ENCODE data around the gene PPP1CA. TPM values are rescaled to one million over a fixed set of nuclear protein-coding genes. Genes with fewer than 3 reads are reported as not detected.

Gene PPP1CA
- total and polyA plus RNA-seq, 11 donors: 90.3 to 207 (median 105) TPM

DNA sequence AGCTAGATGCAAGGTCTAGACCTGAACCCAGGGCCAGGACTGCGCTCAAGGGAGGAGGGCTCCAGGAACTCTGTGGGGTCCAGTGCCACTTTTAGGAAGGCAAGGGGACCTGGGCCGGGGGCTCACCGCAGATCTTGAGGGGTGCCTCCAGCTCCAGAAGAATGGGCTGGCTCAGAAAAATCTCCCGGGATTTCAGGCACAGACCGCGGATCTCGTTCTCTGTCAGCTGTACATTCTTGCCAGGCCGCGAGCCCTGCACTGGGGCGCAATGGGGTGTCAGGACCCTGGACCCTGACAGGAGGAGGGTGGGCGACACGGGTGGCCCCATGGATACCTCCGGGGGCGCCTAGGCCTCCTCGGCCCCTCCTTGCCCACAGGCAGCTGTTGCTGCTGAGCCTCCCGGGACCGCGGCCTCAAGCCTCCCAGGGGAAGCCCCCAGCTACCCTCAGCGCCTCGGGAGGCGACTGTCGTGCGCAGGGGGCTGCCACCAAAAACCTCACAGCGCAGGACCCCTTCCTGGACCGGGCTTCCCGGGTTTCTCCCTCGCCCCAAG lies 640 bp downstream of the PPP1CA start:
- ATAC-seq: no peak
- TF ChIP-seq, protein P1, sequence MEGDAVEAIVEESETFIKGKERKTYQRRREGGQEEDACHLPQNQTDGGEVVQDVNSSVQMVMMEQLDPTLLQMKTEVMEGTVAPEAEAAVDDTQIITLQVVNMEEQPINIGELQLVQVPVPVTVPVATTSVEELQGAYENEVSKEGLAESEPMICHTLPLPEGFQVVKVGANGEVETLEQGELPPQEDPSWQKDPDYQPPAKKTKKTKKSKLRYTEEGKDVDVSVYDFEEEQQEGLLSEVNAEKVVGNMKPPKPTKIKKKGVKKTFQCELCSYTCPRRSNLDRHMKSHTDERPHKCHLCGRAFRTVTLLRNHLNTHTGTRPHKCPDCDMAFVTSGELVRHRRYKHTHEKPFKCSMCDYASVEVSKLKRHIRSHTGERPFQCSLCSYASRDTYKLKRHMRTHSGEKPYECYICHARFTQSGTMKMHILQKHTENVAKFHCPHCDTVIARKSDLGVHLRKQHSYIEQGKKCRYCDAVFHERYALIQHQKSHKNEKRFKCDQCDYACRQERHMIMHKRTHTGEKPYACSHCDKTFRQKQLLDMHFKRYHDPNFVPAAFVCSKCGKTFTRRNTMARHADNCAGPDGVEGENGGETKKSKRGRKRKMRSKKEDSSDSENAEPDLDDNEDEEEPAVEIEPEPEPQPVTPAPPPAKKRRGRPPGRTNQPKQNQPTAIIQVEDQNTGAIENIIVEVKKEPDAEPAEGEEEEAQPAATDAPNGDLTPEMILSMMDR (IDR thresholded peaks at IDR 0.05): no peak
- TF ChIP-seq POLR2A (IDR thresholded peaks at IDR 0.05): no peak
- intact Hi-C loops (cut with DNase I): loop anchor here (1.0 to 10.0 kb wide), 6 partner anchors 64 to 106 kb away; partner anchors contain the start of genes TMEM134 (in 9 of the 10), CDK2AP2 (in 1 of the 10) and PITPNM1 (in 1 of the 10)
- Histone ChIP-seq H3K36me3 (peaks cover 0 to 46% (median 35%) of the 10 kb centered on the region in 9 donors), H3K4me1 (peaks cover 0 to 66% (median 34%) of the 10 kb centered on the region in 12 donors), H3K9me3 (no peaks in the 10 kb centered on the region), H3K4me3 (peak overlapping the region; percentile 74 to 100 (median 86)), H3K27me3 (no peaks in the 10 kb centered on the region), H3K27ac (peak overlapping the region; percentile 91 to 99 (median 97))
- WGBS, 4 donors: 2 to 9% (median 4%) methylated on average over 6 to 27 of the region's 27 CpGs
- DNase-seq: peak in 1 of 5 donors; percentile 78

DNA sequence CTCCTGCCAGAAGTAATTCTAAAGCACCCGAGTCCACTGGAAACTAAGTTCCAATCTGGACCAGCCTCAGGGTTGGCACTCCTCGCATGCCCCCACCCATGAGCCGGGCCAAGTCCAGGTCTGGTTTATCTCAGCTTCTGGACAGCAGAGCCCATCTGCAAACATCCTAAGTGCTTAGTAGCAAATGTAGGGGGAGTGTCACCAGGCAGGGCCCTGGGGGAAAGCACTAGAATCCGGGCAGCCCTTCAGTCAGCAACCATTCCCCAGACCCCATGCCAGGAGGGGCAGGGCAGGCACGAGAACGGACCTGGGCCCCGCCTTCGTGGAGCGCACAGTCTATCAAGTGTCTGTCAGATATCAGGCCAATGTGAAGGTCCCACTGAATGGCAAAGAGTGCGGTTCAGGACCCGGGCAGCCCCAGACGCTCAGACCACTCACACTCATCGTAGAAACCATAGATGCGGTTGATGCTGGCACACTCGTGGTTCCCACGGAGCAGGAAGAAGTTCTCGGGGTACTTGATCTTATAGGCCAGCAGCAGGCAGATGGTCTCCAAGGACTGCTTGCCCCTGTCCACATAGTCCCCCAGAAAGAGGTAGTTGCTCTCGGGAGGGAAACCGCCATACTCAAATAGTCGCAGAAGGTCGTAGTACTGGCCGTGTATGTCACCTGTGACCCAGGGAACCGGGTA lies 1.3 kb downstream of the PPP1CA start:
- H3K36me3 ChIP-seq: peaks cover 0 to 52% (median 35%) of the 10 kb centered on the region in 9 donors

DNA sequence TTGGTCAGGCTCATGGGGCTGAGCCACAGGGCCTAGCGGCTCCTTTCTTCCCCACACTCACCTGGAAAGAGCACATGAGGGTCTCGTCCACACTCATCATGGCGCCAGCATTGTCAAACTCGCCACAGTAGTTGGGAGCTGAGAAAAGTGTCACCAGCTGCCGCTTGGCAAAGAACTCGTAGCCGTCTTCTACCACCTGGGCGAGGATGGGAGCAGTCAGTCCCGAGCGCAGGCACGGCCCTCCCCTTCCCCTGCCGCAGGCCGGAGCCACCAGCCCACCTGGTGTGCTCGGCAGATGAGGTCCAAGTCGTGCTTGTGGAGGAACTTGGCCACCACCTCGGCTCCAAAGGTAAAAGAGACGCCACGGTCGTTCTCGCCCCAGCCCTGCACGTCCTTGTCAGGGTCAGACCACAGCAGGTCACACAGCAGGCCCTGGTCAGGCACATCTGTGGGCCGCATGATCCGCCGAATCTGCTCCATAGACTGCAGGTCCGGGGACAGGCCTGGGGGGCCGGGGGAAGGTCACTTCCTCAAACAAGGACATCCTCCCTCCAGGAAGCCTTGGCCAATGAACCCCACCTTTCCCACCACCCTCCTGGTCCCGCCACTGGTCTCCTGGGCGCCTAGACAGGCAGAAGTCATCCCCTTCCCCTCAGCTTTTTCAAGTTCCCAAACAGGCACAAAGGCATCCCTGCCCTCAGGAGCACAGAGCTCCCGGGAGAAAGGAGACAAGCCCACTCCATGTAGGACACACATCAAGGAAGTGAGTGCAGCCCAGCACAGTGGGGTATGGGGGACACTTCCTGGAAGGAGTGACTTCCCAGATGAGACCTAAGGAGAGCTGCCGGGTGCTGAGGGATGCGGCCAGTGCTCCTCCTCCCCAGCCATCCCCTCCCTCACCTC lies 2.7 kb downstream of the PPP1CA start:
- 84 to 87% (median 86%) methylated on average over 24 to 31 of the region's 31 CpGs for WGBS, 4 donors
- TF ChIP-seq POLR2A (IDR thresholded peaks at IDR 0.05): no peak
- TF ChIP-seq, protein P1 (IDR thresholded peaks at IDR 0.05): no peak
- intact Hi-C loops (cut with DNase I): loop anchor here in 1 of 10 donors (5.0 kb wide), 1 partner anchor 108 kb away; the partner anchor contains the start of genes CDK2AP2 and PITPNM1
- H3K36me3 ChIP-seq: peaks cover 0 to 55% (median 39%) of the 10 kb centered on the region in 9 donors
- H3K27me3 ChIP-seq: no peaks in the 10 kb centered on the region
- ATAC-seq (no peak), DNase-seq (peak in 1 of 5 donors; percentile 42)
- peaks cover 0 to 64% (median 34%) of the 10 kb centered on the region in 12 donors for H3K4me1 ChIP-seq
- no peaks in the 10 kb centered on the region for H3K9me3 ChIP-seq
- H3K4me3 ChIP-seq: no peak overlapping the region
- no peak overlapping the region for H3K27ac ChIP-seq

More for the DNA sequence above, 1.3 kb downstream of the PPP1CA start:
- no peaks in the 10 kb centered on the region for H3K27me3 ChIP-seq
- H3K4me1 ChIP-seq: peaks cover 0 to 66% (median 34%) of the 10 kb centered on the region in 12 donors
- peak overlapping the region in 11 of 12 donors; percentile 91 to 99 (median 97) for H3K27ac ChIP-seq
- TF ChIP-seq POLR2A (IDR thresholded peaks at IDR 0.05): no peak
- TF ChIP-seq, protein P1 (IDR thresholded peaks at IDR 0.05): no peak
- DNase-seq (peak in 4 of 5 donors; percentile 54 to 60 (median 57)), ATAC-seq (peak in 3 of 4 donors; percentile 1 to 20 (median 12))
- H3K9me3 ChIP-seq: no peaks in the 10 kb centered on the region
- intact Hi-C loops (cut with DNase I): loop anchor here in 9 of 10 donors (2.0 to 10.0 kb wide), 4 partner anchors 64 to 107 kb away; partner anchors contain the start of genes TMEM134 (in 8 of the 9), CDK2AP2 (in 1 of the 9) and PITPNM1 (in 1 of the 9)
- H3K4me3 ChIP-seq: peak overlapping the region; percentile 74 to 100 (median 86)
- WGBS, 4 donors: 38 to 40% (median 39%) methylated on average over 14 to 23 of the region's 23 CpGs
